HG03175 (cell line): ENCODE measurements around the gene ELL2.
"Not testable (repeated sequence)": the region's sequence is repeated elsewhere in the genome, so short reads cannot be mapped to it uniquely, and the experiment has no call there.

Source experiments
- ATAC-seq: cut with Tn5 transposase; IDR thresholded peaks from one replicate; pipeline ENCODE4 v1.9.1; 2021; ENCODE audit warnings: mild to moderate bottlenecking, moderate library complexity; ENCODE audit not compliant: unreplicated experiment

Gene ELL2

GRCh38 chr5:95931079-95931833 lies 30.4 kb downstream of the ELL2 start:
- ATAC-seq: no peak

GRCh38 chr5:95930141-95930930 lies 31.3 kb downstream of the ELL2 start:
- no peak for ATAC-seq

GRCh38 chr5:95928724-95929253 lies 32.9 kb downstream of the ELL2 start:
- no peak for ATAC-seq

GRCh38 chr5:95927927-95928723 lies 33.5 kb downstream of the ELL2 start:
- peak; percentile 43 for ATAC-seq

GRCh38 chr5:95927300-95927699 lies 34.4 kb downstream of the ELL2 start:
- not testable (repeated sequence) for ATAC-seq

GRCh38 chr5:95925939-95926338 lies 35.7 kb downstream of the ELL2 start:
- peak; percentile 51 for ATAC-seq

- ATAC-seq: no peak
These were observed 36.3 kb downstream of the ELL2 start for GRCh38 chr5:95925378-95925744.

GRCh38 chr5:95924720-95925377 lies 36.8 kb downstream of the ELL2 start:
- no peak for ATAC-seq

GRCh38 chr5:95923918-95924544 lies 37.6 kb downstream of the ELL2 start:
- ATAC-seq: peak; percentile 53

GRCh38 chr5:95922798-95923197 lies 38.9 kb downstream of the ELL2 start:
- ATAC-seq: no peak

GRCh38 chr5:95921501-95921900 lies 40.1 kb downstream of the ELL2 start:
- no peak for ATAC-seq

GRCh38 chr5:95920822-95921221 lies 40.8 kb downstream of the ELL2 start:
- ATAC-seq: no peak

GRCh38 chr5:95919658-95920057 lies 42.0 kb downstream of the ELL2 start:
- no peak for ATAC-seq

- ATAC-seq: no peak
These were observed 43.1 kb downstream of the ELL2 start for GRCh38 chr5:95918421-95919006.

- ATAC-seq: no peak
These were observed 44.4 kb downstream of the ELL2 start for GRCh38 chr5:95917207-95917606.

- ATAC-seq: no peak
These were observed 45.0 kb downstream of the ELL2 start for GRCh38 chr5:95916687-95917085.

GRCh38 chr5:95915999-95916686 lies 45.5 kb downstream of the ELL2 start:
- ATAC-seq: peak; percentile 87

- ATAC-seq: no peak
These were observed 48.0 kb downstream of the ELL2 start for GRCh38 chr5:95913663-95914062.

- ATAC-seq: no peak
These were observed 49.6 kb downstream of the ELL2 start for GRCh38 chr5:95912029-95912428.
